ENCODE data around the gene GBX2.

Gene GBX2

DNA sequence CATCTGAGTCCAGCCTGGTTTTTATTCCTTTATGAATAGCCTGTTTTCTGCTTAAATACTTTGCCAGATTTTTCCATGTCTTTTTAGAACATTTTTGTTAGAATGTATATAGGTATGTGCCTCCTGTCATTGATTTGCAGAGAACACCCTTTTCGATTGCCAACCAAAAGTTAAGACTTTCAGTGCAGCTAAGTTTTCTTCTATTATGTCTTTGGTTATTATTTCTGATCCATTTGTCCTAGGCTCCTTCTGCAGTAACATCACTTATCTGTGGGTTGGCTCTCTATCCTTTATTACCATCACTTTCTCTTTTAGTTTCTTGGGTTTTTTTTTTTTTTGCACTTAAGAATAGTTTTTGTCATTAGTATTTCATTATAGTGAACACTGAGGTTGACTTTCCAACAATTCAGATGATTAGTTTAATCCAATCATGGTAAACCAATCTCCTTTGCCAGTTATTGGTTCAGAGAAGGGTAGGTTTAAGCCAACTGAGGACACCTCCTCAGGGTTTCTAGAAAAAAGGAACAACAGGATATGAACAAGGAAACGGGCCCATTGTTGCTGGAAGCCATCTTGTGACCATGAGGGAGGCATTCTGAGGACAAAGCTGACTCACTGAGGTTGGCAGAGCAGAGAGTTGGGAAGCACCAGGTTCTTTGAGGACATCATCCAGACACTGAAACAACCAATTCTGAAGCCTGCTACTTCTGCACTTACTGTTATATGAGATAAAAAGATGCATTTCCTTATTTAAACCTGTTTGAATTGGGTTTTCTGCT, 37.9 kb upstream of the GBX2 start:
- Histone ChIP-seq H4K20me1 (ENCODE audit: insufficient read depth) (no peaks in the 10 kb centered on the region), H3K9ac (no peak overlapping the region), H3K36me3 (ENCODE audit: insufficient read depth) (no peaks in the 10 kb centered on the region), H3K79me2 (ENCODE audit: insufficient read depth, low read depth) (no peaks in the 10 kb centered on the region), H3K27ac (no peak overlapping the region), H3K4me2 (no peak overlapping the region), H3K4me3 (IDR thresholded peaks at IDR 0.05; ENCODE audit: insufficient read depth, low read depth, low read length) (no peak overlapping the region), H3K4me1 (ENCODE audit: low read depth, poor library complexity, severe bottlenecking) (no peaks in the 10 kb centered on the region), H2AFZ (ENCODE audit: low read depth) (no peak overlapping the region), H3K27me3 (ENCODE audit: insufficient read depth, low read depth) (no peaks in the 10 kb centered on the region)
- TF ChIP-seq, protein P1, sequence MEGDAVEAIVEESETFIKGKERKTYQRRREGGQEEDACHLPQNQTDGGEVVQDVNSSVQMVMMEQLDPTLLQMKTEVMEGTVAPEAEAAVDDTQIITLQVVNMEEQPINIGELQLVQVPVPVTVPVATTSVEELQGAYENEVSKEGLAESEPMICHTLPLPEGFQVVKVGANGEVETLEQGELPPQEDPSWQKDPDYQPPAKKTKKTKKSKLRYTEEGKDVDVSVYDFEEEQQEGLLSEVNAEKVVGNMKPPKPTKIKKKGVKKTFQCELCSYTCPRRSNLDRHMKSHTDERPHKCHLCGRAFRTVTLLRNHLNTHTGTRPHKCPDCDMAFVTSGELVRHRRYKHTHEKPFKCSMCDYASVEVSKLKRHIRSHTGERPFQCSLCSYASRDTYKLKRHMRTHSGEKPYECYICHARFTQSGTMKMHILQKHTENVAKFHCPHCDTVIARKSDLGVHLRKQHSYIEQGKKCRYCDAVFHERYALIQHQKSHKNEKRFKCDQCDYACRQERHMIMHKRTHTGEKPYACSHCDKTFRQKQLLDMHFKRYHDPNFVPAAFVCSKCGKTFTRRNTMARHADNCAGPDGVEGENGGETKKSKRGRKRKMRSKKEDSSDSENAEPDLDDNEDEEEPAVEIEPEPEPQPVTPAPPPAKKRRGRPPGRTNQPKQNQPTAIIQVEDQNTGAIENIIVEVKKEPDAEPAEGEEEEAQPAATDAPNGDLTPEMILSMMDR (conservative IDR thresholded peaks at IDR 0.05; ENCODE audit: low read depth, low read length): no peak

DNA sequence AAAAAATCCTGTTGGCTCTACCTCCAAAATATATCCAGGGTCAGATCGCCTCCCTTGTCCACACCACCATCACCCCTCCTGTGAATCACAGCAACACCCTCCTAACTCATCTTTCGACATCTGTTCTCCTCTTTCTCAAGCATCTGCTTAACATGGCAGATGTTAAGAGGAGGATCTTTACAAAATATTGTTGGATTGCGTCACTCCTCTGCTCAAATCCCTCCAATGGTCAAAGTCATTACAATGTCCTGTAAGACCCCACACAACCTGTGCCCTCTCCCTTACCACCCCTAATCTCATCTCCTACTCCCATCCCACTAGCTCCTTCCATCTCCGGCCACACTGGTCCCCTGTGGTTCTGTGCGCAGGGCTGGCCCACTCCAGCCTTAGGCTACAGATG, 36.8 kb upstream of the GBX2 start:
- Histone ChIP-seq H3K79me2 (ENCODE audit: insufficient read depth, low read depth) (no peaks in the 10 kb centered on the region), H2AFZ (ENCODE audit: low read depth) (no peak overlapping the region), H3K27ac (no peak overlapping the region), H3K9ac (no peak overlapping the region), H3K4me1 (ENCODE audit: low read depth, poor library complexity, severe bottlenecking) (no peaks in the 10 kb centered on the region), H3K36me3 (ENCODE audit: insufficient read depth) (no peaks in the 10 kb centered on the region), H3K27me3 (ENCODE audit: insufficient read depth, low read depth) (no peaks in the 10 kb centered on the region), H3K4me3 (IDR thresholded peaks at IDR 0.05; ENCODE audit: insufficient read depth, low read depth, low read length) (no peak overlapping the region), H3K4me2 (no peak overlapping the region), H4K20me1 (ENCODE audit: insufficient read depth) (no peaks in the 10 kb centered on the region)
- TF ChIP-seq, protein P1 (conservative IDR thresholded peaks at IDR 0.05; ENCODE audit: low read depth, low read length): no peak

DNA sequence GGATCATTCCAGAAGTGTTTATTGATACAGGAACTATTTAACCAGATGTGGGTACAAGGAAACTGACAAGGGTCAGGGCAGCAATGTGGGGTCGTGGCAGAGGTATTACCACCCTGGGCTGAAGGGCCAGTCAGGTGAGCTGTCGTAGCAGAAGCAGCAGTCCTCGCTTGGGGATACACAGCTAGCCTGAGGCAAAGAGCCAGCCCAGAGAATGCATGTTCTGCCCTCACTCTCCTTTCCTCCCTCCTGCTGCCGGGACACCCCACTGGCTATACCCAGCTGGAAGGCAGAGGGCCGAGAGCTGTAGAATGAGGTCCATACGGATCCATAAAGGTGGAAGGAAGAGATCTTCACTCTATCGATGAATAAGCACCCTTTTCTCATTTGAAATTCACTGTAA, 32.2 kb upstream of the GBX2 start:
- H3K9ac ChIP-seq: no peak overlapping the region
- no peaks in the 10 kb centered on the region for H3K36me3 ChIP-seq (ENCODE audit: insufficient read depth)
- H3K27ac ChIP-seq: no peak overlapping the region
- TF ChIP-seq, protein P1 (conservative IDR thresholded peaks at IDR 0.05; ENCODE audit: low read depth, low read length): no peak
- H3K4me3 ChIP-seq (IDR thresholded peaks at IDR 0.05; ENCODE audit: insufficient read depth, low read depth, low read length): no peak overlapping the region
- no peaks in the 10 kb centered on the region for H3K4me1 ChIP-seq (ENCODE audit: low read depth, poor library complexity, severe bottlenecking)
- no peak overlapping the region for H2AFZ ChIP-seq (ENCODE audit: low read depth)
- H3K4me2 ChIP-seq: no peak overlapping the region
- H4K20me1 ChIP-seq (ENCODE audit: insufficient read depth): no peaks in the 10 kb centered on the region
- no peaks in the 10 kb centered on the region for H3K79me2 ChIP-seq (ENCODE audit: insufficient read depth, low read depth)
- H3K27me3 ChIP-seq (ENCODE audit: insufficient read depth, low read depth): no peaks in the 10 kb centered on the region

DNA sequence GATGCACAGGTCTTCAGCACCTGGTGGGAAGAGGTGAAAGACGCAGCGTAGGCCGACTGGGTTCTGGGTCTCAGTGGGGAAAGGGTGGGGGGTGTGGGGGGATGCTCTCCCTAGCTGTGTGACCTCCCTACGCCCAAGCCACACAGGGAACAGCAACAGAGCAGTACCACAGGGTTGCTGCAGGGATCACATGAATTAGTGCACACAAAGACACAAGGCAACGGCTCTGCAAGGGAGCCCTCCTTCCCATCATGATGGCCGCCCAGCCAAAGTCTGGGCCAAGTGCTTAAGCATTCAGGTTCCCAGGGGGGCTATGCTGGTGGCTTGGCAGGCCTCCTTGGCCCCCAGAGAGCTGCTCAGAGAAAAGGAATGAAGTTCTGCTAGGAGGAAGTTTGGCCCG, 28.2 kb upstream of the GBX2 start:
- Histone ChIP-seq H3K79me2 (ENCODE audit: insufficient read depth, low read depth) (no peaks in the 10 kb centered on the region), H4K20me1 (ENCODE audit: insufficient read depth) (no peaks in the 10 kb centered on the region), H3K36me3 (ENCODE audit: insufficient read depth) (no peaks in the 10 kb centered on the region), H3K27me3 (ENCODE audit: insufficient read depth, low read depth) (no peaks in the 10 kb centered on the region), H3K4me2 (no peak overlapping the region), H2AFZ (ENCODE audit: low read depth) (no peak overlapping the region), H3K4me3 (IDR thresholded peaks at IDR 0.05; ENCODE audit: insufficient read depth, low read depth, low read length) (no peak overlapping the region), H3K4me1 (ENCODE audit: low read depth, poor library complexity, severe bottlenecking) (no peaks in the 10 kb centered on the region), H3K27ac (no peak overlapping the region), H3K9ac (no peak overlapping the region)
- TF ChIP-seq, protein P1 (conservative IDR thresholded peaks at IDR 0.05; ENCODE audit: low read depth, low read length): no peak
